Gastrocnemius medialis (tissue), 4 donors: ENCODE results near the gene TMEM119. TPM values are rescaled to one million over a fixed set of nuclear protein-coding genes. Genes with fewer than 3 reads are reported as not detected.
"Not testable (repeated sequence)": the region's sequence is repeated elsewhere in the genome, so short reads cannot be mapped to it uniquely, and the experiment has no call there.

Experiments
- ATAC-seq, 2 donors: fragments of 150-250 bp; one replicate each; pipeline ENCODE4 v1.9.1; 2016
- DNase-seq, 2 donors: peaks; one replicate each; pipeline ENCODE4 v3.0.0-alpha.2; 2019
- H3K27ac ChIP-seq, 4 donors: fragments of 200-600 bp; sonication (generic); 1 replicate in 1 of 4; 2 replicates in 3 of 4; pipeline ENCODE4 v1.5.1; 2016 to 2018; ENCODE audit warnings: mild to moderate bottlenecking in 2 of 4, moderate library complexity in 1 of 4
- H3K27me3 ChIP-seq, 3 donors: fragments of 200-600 bp; sonication (generic) in 2 of 3; 1 replicate in 1 of 3; 2 replicates in 2 of 3; pipeline versions ENCODE4 v1.5.1 to v1.6.0; 2016 to 2019; ENCODE audit warnings: mild to moderate bottlenecking in 1 of 3, moderate library complexity in 1 of 3
- H3K36me3 ChIP-seq, 2 donors: fragments of 200-600 bp; sonication (generic) in 1 of 2; one replicate each; pipeline ENCODE4 v1.5.1; 2017 to 2018
- H3K4me1 ChIP-seq, 2 donors: fragments of 200-600 bp; sonication (generic) in 1 of 2; one replicate each; pipeline ENCODE4 v1.5.1; 2016 to 2017; ENCODE audit warnings: mild to moderate bottlenecking in 2 of 2
- H3K4me3 ChIP-seq, 4 donors: fragments of 200-600 bp; sonication (generic) in 3 of 4; 1 replicate in 1 of 4; 2 replicates in 3 of 4; pipeline ENCODE4 v1.5.1; 2016 to 2019; ENCODE audit warnings: mild to moderate bottlenecking in 2 of 4
- H3K9me3 ChIP-seq, 3 donors: fragments of 200-600 bp; sonication (generic) in 2 of 3; 1 replicate in 1 of 3; 2 replicates in 2 of 3; pipeline ENCODE4 v1.5.1; 2016 to 2019
- CTCF ChIP-seq, 5 experiments: fragments of 450-650 bp in 3 of 5; fragments of 200-600 bp in 2 of 5; sonication (generic) in 2 of 5; IDR thresholded peaks in 4 of 5; conservative IDR thresholded peaks in 1 of 5; 1 replicate in 4 of 5; 2 replicates in 1 of 5; pipeline ENCODE4 v1.5.1; 2016 to 2019; ENCODE audit warnings: antibody characterized with exemption in 5 of 5, mild to moderate bottlenecking in 3 of 5, moderate library complexity in 3 of 5
- POLR2A ChIP-seq, 2 donors: fragments of 450-650 bp; IDR thresholded peaks; one replicate each; pipeline ENCODE4 v1.6.1; 2017; ENCODE audit warnings: antibody characterized with exemption in 2 of 2, mild to moderate bottlenecking in 2 of 2, moderate library complexity in 2 of 2
- in situ Hi-C, 4 donors: fragments of 200-750 bp; cut with MboI; loops; one replicate each; pipeline versions ENCODE4 v1.15.0 to v1.8.0; 2017; ENCODE audit warnings: low sequenced_read_pairs in 4 of 4
- intact Hi-C: fragments of 100-400 bp; cut with DNase I; formaldehyde crosslinking; loops from one replicate; pipeline ENCODE4 v1.15.1; 2023; ENCODE audit warnings: low total_unique reads
- total RNA-seq, 4 donors: library from RNA; depleted of rRNA; stranded (reverse); fragments of >200 nt; gene quantifications; one replicate each; pipeline versions ENCODE4 v1.1.0 to v1.2.3, GENCODE V29; 2016

The TMEM119 gene
- total RNA-seq, 4 donors from 2014 or later: 0.85 TPM; not detected in 3

GRCh38 chr12:108619369-108620160 is 21.7 kb upstream of the TMEM119 start:
- no peaks in the 10 kb centered on the region for H3K36me3 ChIP-seq
- no peaks in the 10 kb centered on the region for H3K27me3 ChIP-seq
- H3K4me3 ChIP-seq: no peak overlapping the region
- DNase-seq (no peak), ATAC-seq (no peak)
- H3K9me3 ChIP-seq: no peaks in the 10 kb centered on the region
- no peak overlapping the region for H3K27ac ChIP-seq
- no peaks in the 10 kb centered on the region for H3K4me1 ChIP-seq
- intact Hi-C loops (loop anchor here (5.0 kb wide), 2 partner anchors 333 to 942 kb away; no protein-coding TSS in a partner anchor), in situ Hi-C loops (loop anchor here (5.0 kb wide), 2 partner anchors 52 to 57 kb away; partner anchors contain the start of genes ISCU (in 3 of the 4) and SART3 (in 3 of the 4))
- TF ChIP-seq POLR2A (IDR thresholded peaks at IDR 0.05) (no peak), CTCF (IDR thresholded peaks at IDR 0.05 in 4 of 5, conservative IDR thresholded peaks at IDR 0.05 in 1 of 5) (no peak)

- ATAC-seq, H3K4me1 ChIP-seq, H3K27ac ChIP-seq, H3K9me3 ChIP-seq, H3K4me3 ChIP-seq, H3K36me3 ChIP-seq, H3K27me3 ChIP-seq, DNase-seq: not testable (repeated sequence)
- intact Hi-C loops: loop anchor here (1.0 to 5.0 kb wide), 3 partner anchors 56 to 942 kb away; no protein-coding TSS in a partner anchor
- in situ Hi-C loops: loop anchor here (5.0 kb wide), 2 partner anchors 52 to 57 kb away; partner anchors contain the start of genes ISCU (in 3 of the 4) and SART3 (in 3 of the 4)
Measured at GRCh38 chr12:108618953-108619274, 21.0 kb upstream of the TMEM119 start.

- intact Hi-C loops: loop anchor here (1.0 to 5.0 kb wide), 3 partner anchors 55 to 941 kb away; no protein-coding TSS in a partner anchor
- in situ Hi-C loops: loop anchor here (5.0 kb wide), 2 partner anchors 51 to 56 kb away; partner anchors contain the start of genes ISCU (in 3 of the 4) and SART3 (in 3 of the 4)
Measured at GRCh38 chr12:108618079-108618952, 20.4 kb upstream of the TMEM119 start.

GRCh38 chr12:108616941-108617858 is 19.3 kb upstream of the TMEM119 start:
- Histone ChIP-seq H3K36me3 (no peaks in the 10 kb centered on the region), H3K4me3 (no peak overlapping the region), H3K4me1 (no peaks in the 10 kb centered on the region), H3K27me3 (no peaks in the 10 kb centered on the region), H3K27ac (no peak overlapping the region), H3K9me3 (no peaks in the 10 kb centered on the region)
- intact Hi-C loops: loop anchor here (5.0 kb wide), 2 partner anchors 335 to 940 kb away; no protein-coding TSS in a partner anchor
- TF ChIP-seq CTCF (IDR thresholded peaks at IDR 0.05 in 4 of 5, conservative IDR thresholded peaks at IDR 0.05 in 1 of 5) (no peak), POLR2A (IDR thresholded peaks at IDR 0.05) (no peak)
- no peak for ATAC-seq
- in situ Hi-C loops: loop anchor here (5.0 kb wide), 2 partner anchors 50 to 55 kb away; partner anchors contain the start of genes ISCU (in 3 of the 4) and SART3 (in 3 of the 4)
- DNase-seq: no peak

More at GRCh38 chr12:108618079-108618952, 20.4 kb upstream of the TMEM119 start:
- DNase-seq (peak; percentile 58 to 69), ATAC-seq (peak; percentile 81 to 88)
- Histone ChIP-seq H3K4me3 (no peak overlapping the region), H3K27me3 (no peaks in the 10 kb centered on the region), H3K9me3 (no peaks in the 10 kb centered on the region), H3K4me1 (no peaks in the 10 kb centered on the region), H3K36me3 (no peaks in the 10 kb centered on the region), H3K27ac (no peak overlapping the region)
- peak; percentile 87 to 98 (median 95) for TF ChIP-seq CTCF (IDR thresholded peaks at IDR 0.05 in 4 of 5, conservative IDR thresholded peaks at IDR 0.05 in 1 of 5)
- no peak for TF ChIP-seq POLR2A (IDR thresholded peaks at IDR 0.05)
